ENCODE data around the gene HEATR3.

HEATR3 gene

GRCh38 chr16:50153596-50154419, 88.0 kb downstream of the HEATR3 start:
- peak; percentile 72 for DNase-seq (ENCODE audit: low read depth, low spot score)

- peak; percentile 22 for DNase-seq (ENCODE audit: low read depth, low spot score)
Measured at GRCh38 chr16:50154420-50154950, 88.7 kb downstream of the HEATR3 start.

DNA sequence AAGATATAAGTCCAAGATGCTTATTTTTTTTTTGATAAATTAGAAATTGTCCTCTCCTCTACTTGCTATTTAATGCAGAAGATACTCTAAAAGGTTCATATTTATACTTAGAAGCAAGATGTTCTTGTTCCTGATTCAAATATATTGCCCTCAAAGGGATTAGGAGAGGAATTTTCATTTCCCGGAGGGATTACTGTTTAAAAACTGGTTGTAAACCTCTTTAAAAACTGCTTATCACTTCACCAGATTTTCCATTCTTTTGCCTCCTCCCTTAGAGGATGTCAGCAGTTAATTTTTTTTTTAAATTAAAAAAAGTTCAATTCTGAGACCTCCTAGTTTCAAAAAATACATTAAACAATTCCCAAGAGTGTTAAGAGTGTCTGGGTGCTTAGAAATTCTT, 90.2 kb downstream of the HEATR3 start:
- no peak for DNase-seq (ENCODE audit: low read depth, low spot score)

All from astrocyte of the hippocampus (primary cell).